Endothelial cell of umbilical vein (primary cell): ENCODE results near the gene CCL1. TPM values are rescaled to one million over a fixed set of nuclear protein-coding genes. Genes with fewer than 3 reads are reported as not detected.

ENCODE experiments used
- BruUV-seq: library from RNA; stranded (reverse); fragments of 400-500 nt; replicated peaks from 2 replicates; lab custom pipeline; 2021; lab: Mats Ljungman, UMichigan
- CTCF ChIA-PET: fragments of 300-600, 350-600 bp; sonication (Branson Sonifier 250); formaldehyde crosslinking; loops from one replicate; lab custom pipeline; 2021; ENCODE audit warnings: antibody characterized with exemption, inconsistent platforms; lab: Charles Lee
- POLR2A ChIA-PET: fragments of 300-600, 350-600 bp; sonication (Branson Sonifier 250); formaldehyde crosslinking; loops from one replicate; lab custom pipeline; 2021; ENCODE audit warnings: antibody characterized with exemption, inconsistent platforms; lab: Charles Lee
- DNase-seq: peaks from one replicate; pipeline ENCODE4 v3.0.0-alpha.2; 2011; ENCODE audit warnings: low read depth, low spot score
- FAIRE-seq: peaks from 2 replicates; lab custom pipeline; 2011; peaks lifted over from hg19 to GRCh38; lab: Jason Lieb, UNC
- H2AFZ ChIP-seq: 2 replicates; pipeline ENCODE4 v1.6.0; 2012; ENCODE audit warnings: low read depth, low read length, control low read depth, inconsistent platforms
- H3K27ac ChIP-seq: 2 replicates; pipeline ENCODE4 v1.5.1; 2011; ENCODE audit warnings: low read depth, mild to moderate bottlenecking, control low read depth, low read length, moderate library complexity; ENCODE audit not compliant: insufficient read depth
- H3K27me3 ChIP-seq, 2 experiments: 2 replicates each; pipeline versions ENCODE4 v1.6.0 to v1.6.1; 2011; ENCODE audit warnings: low read length in 2 of 2, mixed read lengths in 1 of 2; ENCODE audit not compliant: control insufficient read depth in 2 of 2, insufficient read depth in 2 of 2
- H3K36me3 ChIP-seq, 2 experiments: 2 replicates in 1 of 2; 3 replicates in 1 of 2; pipeline ENCODE4 v1.5.1; 2011; ENCODE audit warnings: low read length in 2 of 2, mild to moderate bottlenecking in 1 of 2, moderate library complexity in 1 of 2; ENCODE audit not compliant: control insufficient read depth in 2 of 2, insufficient read depth in 2 of 2; ENCODE audit errors: extremely low read depth in 1 of 2
- H3K4me1 ChIP-seq: 3 replicates; pipeline ENCODE4 v1.5.1; 2011; ENCODE audit warnings: mild to moderate bottlenecking, low read length; ENCODE audit not compliant: control insufficient read depth, insufficient read depth; ENCODE audit errors: extremely low read depth
- H3K4me2 ChIP-seq: 2 replicates; pipeline ENCODE4 v1.6.1; 2011; ENCODE audit warnings: low read length, control low read depth, mixed read lengths; ENCODE audit not compliant: insufficient read depth
- H3K4me3 ChIP-seq, 3 experiments: fragments of 200-600 bp in 1 of 3; sonication (generic), shearing (Covaris generic) in 1 of 3; replicated peaks in 1 of 3; 2 replicates each; pipeline ENCODE4 v1.5.1; 2011 to 2016; ENCODE audit warnings: control low read depth in 3 of 3, low read length in 3 of 3, mild to moderate bottlenecking in 2 of 3, inconsistent platforms in 1 of 3, low read depth in 1 of 3, moderate library complexity in 1 of 3; ENCODE audit not compliant: insufficient read depth in 1 of 3
- H3K79me2 ChIP-seq: 2 replicates; pipeline ENCODE4 v1.6.0; 2012; ENCODE audit warnings: low read length, inconsistent platforms; ENCODE audit not compliant: control insufficient read depth, insufficient read depth
- H3K9ac ChIP-seq: replicated peaks from 2 replicates; pipeline ENCODE3; 2011; ENCODE audit warnings: low read length, control low read depth; ENCODE audit not compliant: insufficient read depth; ENCODE audit errors: extremely low read depth
- H3K9me1 ChIP-seq: replicated peaks from 3 replicates; pipeline ENCODE4 v1.6.0; 2011; ENCODE audit warnings: mild to moderate bottlenecking, low read length; ENCODE audit not compliant: control insufficient read depth, insufficient read depth; ENCODE audit errors: extremely low read depth
- H3K9me3 ChIP-seq: replicated peaks from 2 replicates; pipeline ENCODE4 v1.5.1; 2012; ENCODE audit warnings: low read length, inconsistent platforms; ENCODE audit not compliant: control insufficient read depth, insufficient read depth
- H4K20me1 ChIP-seq: replicated peaks from 2 replicates; pipeline ENCODE3; 2011; ENCODE audit warnings: mild to moderate bottlenecking, low read length; ENCODE audit not compliant: control insufficient read depth, insufficient read depth; ENCODE audit errors: extremely low read depth
- EZH2 ChIP-seq: IDR thresholded peaks from 2 replicates; pipeline ENCODE4 v1.6.1; 2012; ENCODE audit warnings: borderline replicate concordance, low read depth, mild to moderate bottlenecking, moderate library complexity, low read length, inconsistent platforms; ENCODE audit not compliant: severe bottlenecking
- FOS ChIP-seq: IDR thresholded peaks from 2 replicates; pipeline ENCODE4 v1.6.1; 2011; ENCODE audit warnings: mild to moderate bottlenecking, low read length, moderate library complexity, borderline replicate concordance; ENCODE audit not compliant: insufficient read depth
- GATA2 ChIP-seq: IDR thresholded peaks from 2 replicates; pipeline ENCODE4 v1.7.0; 2011; ENCODE audit warnings: low read depth, mild to moderate bottlenecking, moderate library complexity, mixed read lengths, low read length; ENCODE audit not compliant: insufficient read length, insufficient read depth
- JUN ChIP-seq: IDR thresholded peaks from 2 replicates; pipeline ENCODE4 v1.6.1; 2011; ENCODE audit warnings: borderline replicate concordance, low read depth; ENCODE audit not compliant: insufficient read length, insufficient read depth
- MYC ChIP-seq: IDR thresholded peaks from one replicate; pipeline ENCODE4 v1.6.1; 2011; ENCODE audit warnings: mild to moderate bottlenecking, low read depth, low read length
- POLR2A ChIP-seq: IDR thresholded peaks from 2 replicates; pipeline ENCODE4 v1.6.1; 2012; ENCODE audit warnings: low read depth, mild to moderate bottlenecking, control low read depth, low read length
- POLR2AphosphoS5 ChIP-seq: IDR thresholded peaks from 2 replicates; pipeline ENCODE4 v1.6.1; 2012; ENCODE audit warnings: low read depth, mild to moderate bottlenecking, control low read depth, low read length, moderate library complexity; ENCODE audit not compliant: insufficient read depth
- dilution Hi-C: fragments of 300-500 bp; cut with MboI; formaldehyde crosslinking; loops from one replicate; pipeline ENCODE4 v1.15.0; 2019; ENCODE audit warnings: low sequenced_read_pairs; ENCODE audit not compliant: extremely low pct_ligation_motif_present
- intact Hi-C: fragments of 100-400 bp; cut with micrococcal nuclease; formaldehyde crosslinking; loops from one replicate; pipeline ENCODE4 v1.10.0; 2022
- polyA plus RNA-seq, 4 experiments: library from polyadenylated mRNA; depleted of rRNA in 3 of 4; stranded (reverse) in 3 of 4; unstranded in 1 of 4; fragments of >200 nt; gene quantifications; 2 replicates each; pipeline versions ENCODE4 v1.2.1 to v1.2.3, GENCODE V29; 2011 to 2012; ENCODE audit warnings: missing spikeins in 1 of 4
- total RNA-seq: library from RNA; stranded (reverse); gene quantifications from 2 replicates; pipeline ENCODE4 v1.2.3, GENCODE V29; 2021
- TF ChIP-seq, protein P1 (sequence below): IDR thresholded peaks from 2 replicates; pipeline ENCODE4 v1.6.1; 2011; ENCODE audit not compliant: insufficient read depth, insufficient read length
- TF ChIP-seq, protein P2 (sequence below), 2 donors: IDR thresholded peaks; 1 replicate in 1 of 2; 2 replicates in 1 of 2; pipeline ENCODE4 v1.5.1; 2011; ENCODE audit warnings: low read length in 2 of 2, mild to moderate bottlenecking in 2 of 2, moderate library complexity in 2 of 2, control low read depth in 1 of 2, inconsistent platforms in 1 of 2, low read depth in 1 of 2; ENCODE audit not compliant: insufficient read depth in 1 of 2; ENCODE audit errors: extremely low read depth in 1 of 2

The CCL1 gene
- total and polyA plus RNA-seq, 2 donors (not counting 3 experiments of a cell fraction or from before 2014, with no cell fraction given): not detected

DNA sequence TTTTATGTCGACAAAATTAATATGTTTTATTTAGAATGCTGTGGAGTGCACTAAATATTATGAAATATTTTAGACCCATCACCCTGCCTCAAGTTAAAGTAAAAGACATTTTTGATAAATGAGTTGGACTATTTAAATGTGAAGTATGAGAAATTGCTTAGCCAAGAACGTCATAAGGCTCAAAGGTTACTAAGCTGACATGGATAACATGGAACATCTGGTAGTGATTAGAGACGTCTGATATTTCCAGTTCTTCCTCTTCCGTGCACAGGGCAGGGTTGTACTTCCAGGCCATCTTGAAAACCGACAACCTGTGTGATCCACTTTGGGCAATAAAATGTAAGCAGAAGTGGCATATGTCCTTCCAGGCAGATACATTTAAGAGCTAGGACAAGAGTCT, 51.0 kb downstream of the CCL1 start:
- H3K27ac ChIP-seq: no peak overlapping the region
- FAIRE-seq: no peak

More for the DNA sequence above, 51.0 kb downstream of the CCL1 start:
- ChIA-PET CTCF (interaction anchor here (1.0 to 8.7 kb wide), 2 partner anchors 49 to 110 kb away, joined by 3 to 202 read pairs; no protein-coding TSS in a partner anchor), POLR2A (no interaction called here)
- dilution Hi-C loops: loop anchor here (25.0 kb wide), 1 partner anchor 100 kb away; no protein-coding TSS in a partner anchor
- H3K9me1 ChIP-seq: no peaks in the 10 kb centered on the region
- no TSS peak for BruUV-seq
- no peak overlapping the region for H2AFZ ChIP-seq
- H3K79me2 ChIP-seq: no peaks in the 10 kb centered on the region
- no peaks in the 10 kb centered on the region for H3K4me1 ChIP-seq
- intact Hi-C loops: no loop called here
- H3K27me3 ChIP-seq: peaks cover 25 to 33% of the 10 kb centered on the region in 2 experiments
- H3K4me2 ChIP-seq: no peak overlapping the region
- no peaks in the 10 kb centered on the region for H3K36me3 ChIP-seq
- no peak for DNase-seq
- H4K20me1 ChIP-seq: no peaks in the 10 kb centered on the region
- no peaks in the 10 kb centered on the region for H3K9me3 ChIP-seq
- H3K9ac ChIP-seq: no peak overlapping the region
- TF ChIP-seq GATA2 (no peak), POLR2A (no peak), POLR2AphosphoS5 (no peak), FOS (no peak), JUN (no peak), EZH2 (no peak), MYC (no peak)
- TF ChIP-seq, protein P1, sequence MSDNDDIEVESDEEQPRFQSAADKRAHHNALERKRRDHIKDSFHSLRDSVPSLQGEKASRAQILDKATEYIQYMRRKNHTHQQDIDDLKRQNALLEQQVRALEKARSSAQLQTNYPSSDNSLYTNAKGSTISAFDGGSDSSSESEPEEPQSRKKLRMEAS: no peak
- TF ChIP-seq, protein P2, sequence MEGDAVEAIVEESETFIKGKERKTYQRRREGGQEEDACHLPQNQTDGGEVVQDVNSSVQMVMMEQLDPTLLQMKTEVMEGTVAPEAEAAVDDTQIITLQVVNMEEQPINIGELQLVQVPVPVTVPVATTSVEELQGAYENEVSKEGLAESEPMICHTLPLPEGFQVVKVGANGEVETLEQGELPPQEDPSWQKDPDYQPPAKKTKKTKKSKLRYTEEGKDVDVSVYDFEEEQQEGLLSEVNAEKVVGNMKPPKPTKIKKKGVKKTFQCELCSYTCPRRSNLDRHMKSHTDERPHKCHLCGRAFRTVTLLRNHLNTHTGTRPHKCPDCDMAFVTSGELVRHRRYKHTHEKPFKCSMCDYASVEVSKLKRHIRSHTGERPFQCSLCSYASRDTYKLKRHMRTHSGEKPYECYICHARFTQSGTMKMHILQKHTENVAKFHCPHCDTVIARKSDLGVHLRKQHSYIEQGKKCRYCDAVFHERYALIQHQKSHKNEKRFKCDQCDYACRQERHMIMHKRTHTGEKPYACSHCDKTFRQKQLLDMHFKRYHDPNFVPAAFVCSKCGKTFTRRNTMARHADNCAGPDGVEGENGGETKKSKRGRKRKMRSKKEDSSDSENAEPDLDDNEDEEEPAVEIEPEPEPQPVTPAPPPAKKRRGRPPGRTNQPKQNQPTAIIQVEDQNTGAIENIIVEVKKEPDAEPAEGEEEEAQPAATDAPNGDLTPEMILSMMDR (IDR thresholded peaks at IDR 0.05; ENCODE audit: extremely low read depth in 1 of 2, insufficient read depth in 1 of 2, low read depth in 1 of 2, low read length in 2 of 2): no peak
- no peak overlapping the region for H3K4me3 ChIP-seq
